Measurements from ENCODE around the gene PBX1. TPM values are rescaled to one million over a fixed set of nuclear protein-coding genes. Genes with fewer than 3 reads are reported as not detected.
A peak's percentile ranks its signal among the peaks of the same experiment; 100 is the strongest.

The PBX1 gene
- total RNA-seq, 1 donor from 2014 or later, result 44.2 TPM

DNA sequence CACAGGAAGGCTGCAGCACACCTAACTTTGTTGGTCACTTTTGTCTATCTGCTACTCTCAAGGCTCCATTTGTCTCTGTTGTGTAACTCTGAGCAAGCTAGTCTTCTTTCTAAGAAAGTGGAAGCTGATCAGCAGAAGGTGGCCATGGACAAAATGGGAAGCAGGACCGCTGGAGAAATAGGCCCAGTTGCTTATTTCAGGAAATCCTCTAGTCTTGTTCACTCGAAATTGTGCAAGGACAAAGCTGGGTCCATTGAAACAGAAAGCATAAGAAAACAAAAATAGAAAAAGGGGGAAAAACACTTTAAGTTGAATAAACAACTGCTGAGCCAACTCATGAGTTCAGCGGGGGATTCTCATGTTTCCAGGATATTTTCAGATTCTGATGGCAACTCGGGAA is 150.1 kb downstream of the PBX1 start:
- no peak overlapping the region for H3K27ac Mint-ChIP-seq (ENCODE audit: unreplicated experiment)
- no peaks in the 10 kb centered on the region for H3K9me3 Mint-ChIP-seq (ENCODE audit: unreplicated experiment)
- peaks cover 52% of the 10 kb centered on the region for H3K4me1 Mint-ChIP-seq (ENCODE audit: unreplicated experiment)
- H3K27me3 Mint-ChIP-seq (ENCODE audit: unreplicated experiment), result peaks cover 2% of the 10 kb centered on the region
- TF ChIP-seq, protein P1, sequence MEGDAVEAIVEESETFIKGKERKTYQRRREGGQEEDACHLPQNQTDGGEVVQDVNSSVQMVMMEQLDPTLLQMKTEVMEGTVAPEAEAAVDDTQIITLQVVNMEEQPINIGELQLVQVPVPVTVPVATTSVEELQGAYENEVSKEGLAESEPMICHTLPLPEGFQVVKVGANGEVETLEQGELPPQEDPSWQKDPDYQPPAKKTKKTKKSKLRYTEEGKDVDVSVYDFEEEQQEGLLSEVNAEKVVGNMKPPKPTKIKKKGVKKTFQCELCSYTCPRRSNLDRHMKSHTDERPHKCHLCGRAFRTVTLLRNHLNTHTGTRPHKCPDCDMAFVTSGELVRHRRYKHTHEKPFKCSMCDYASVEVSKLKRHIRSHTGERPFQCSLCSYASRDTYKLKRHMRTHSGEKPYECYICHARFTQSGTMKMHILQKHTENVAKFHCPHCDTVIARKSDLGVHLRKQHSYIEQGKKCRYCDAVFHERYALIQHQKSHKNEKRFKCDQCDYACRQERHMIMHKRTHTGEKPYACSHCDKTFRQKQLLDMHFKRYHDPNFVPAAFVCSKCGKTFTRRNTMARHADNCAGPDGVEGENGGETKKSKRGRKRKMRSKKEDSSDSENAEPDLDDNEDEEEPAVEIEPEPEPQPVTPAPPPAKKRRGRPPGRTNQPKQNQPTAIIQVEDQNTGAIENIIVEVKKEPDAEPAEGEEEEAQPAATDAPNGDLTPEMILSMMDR (IDR thresholded peaks at IDR 0.05; ENCODE audit: unreplicated experiment), result no peak
- no peak for DNase-seq (ENCODE audit: low spot score)
- H3K36me3 Mint-ChIP-seq (ENCODE audit: low read depth, unreplicated experiment), result no peaks in the 10 kb centered on the region
- no peak overlapping the region for H3K4me3 Mint-ChIP-seq (ENCODE audit: unreplicated experiment)

GRCh38 chr1:164709541-164710278 is 150.7 kb downstream of the PBX1 start:
- Mint-ChIP-seq H3K9me3 (ENCODE audit: unreplicated experiment) (no peaks in the 10 kb centered on the region), H3K27ac (ENCODE audit: unreplicated experiment) (no peak overlapping the region), H3K36me3 (ENCODE audit: low read depth, unreplicated experiment) (no peaks in the 10 kb centered on the region), H3K27me3 (ENCODE audit: unreplicated experiment) (peaks cover 2% of the 10 kb centered on the region), H3K4me1 (ENCODE audit: unreplicated experiment) (peaks cover 52% of the 10 kb centered on the region), H3K4me3 (ENCODE audit: unreplicated experiment) (no peak overlapping the region)
- TF ChIP-seq, protein P1 (IDR thresholded peaks at IDR 0.05; ENCODE audit: unreplicated experiment), result no peak
- no peak for DNase-seq (ENCODE audit: low spot score)

- Mint-ChIP-seq H3K9me3 (ENCODE audit: unreplicated experiment) (no peaks in the 10 kb centered on the region), H3K36me3 (ENCODE audit: low read depth, unreplicated experiment) (no peaks in the 10 kb centered on the region), H3K27ac (ENCODE audit: unreplicated experiment) (peak overlapping the region; percentile 65), H3K27me3 (ENCODE audit: unreplicated experiment) (peaks cover 2% of the 10 kb centered on the region), H3K4me3 (ENCODE audit: unreplicated experiment) (no peak overlapping the region), H3K4me1 (ENCODE audit: unreplicated experiment) (peaks cover 39% of the 10 kb centered on the region)
- TF ChIP-seq, protein P1 (IDR thresholded peaks at IDR 0.05; ENCODE audit: unreplicated experiment), result no peak
- peak; percentile 8 for DNase-seq (ENCODE audit: low spot score)
Observed at GRCh38 chr1:164712131-164713036, 153.4 kb downstream of the PBX1 start.

DNA sequence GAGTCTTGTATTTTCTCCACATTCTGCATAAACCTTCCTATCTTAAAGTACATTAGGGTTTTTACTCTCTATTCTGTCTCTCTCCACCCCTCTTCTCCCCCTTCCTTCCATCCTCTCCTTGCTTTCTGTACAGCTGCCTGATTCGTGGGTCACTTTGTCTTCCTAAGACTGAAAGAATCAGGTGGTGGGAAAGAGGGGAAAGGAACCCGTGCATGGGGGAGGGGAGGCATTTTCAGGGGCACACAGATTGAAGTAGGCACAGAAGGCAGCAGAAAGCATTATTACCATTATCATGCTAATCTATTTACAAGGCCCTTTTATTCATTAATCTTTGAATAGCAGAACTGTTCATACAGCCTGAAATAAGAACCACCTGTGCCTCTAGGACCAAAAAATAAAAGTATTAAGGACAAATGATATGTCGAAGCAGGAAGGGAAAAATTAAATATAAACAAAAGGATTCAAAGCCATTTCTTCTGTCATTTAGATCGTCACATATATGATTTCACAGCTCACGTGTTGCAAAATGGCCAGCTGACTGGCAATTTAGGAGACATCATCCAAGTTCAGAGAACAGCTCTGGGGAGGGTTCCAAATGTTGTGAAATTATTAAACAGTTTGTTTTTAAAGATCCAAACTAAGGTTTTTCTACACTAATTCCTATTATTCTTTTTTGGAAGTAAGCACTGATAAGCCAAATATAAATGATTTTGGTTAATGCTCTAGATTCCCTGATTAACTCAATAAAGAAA is 154.6 kb downstream of the PBX1 start:
- Mint-ChIP-seq H3K36me3 (ENCODE audit: low read depth, unreplicated experiment) (no peaks in the 10 kb centered on the region), H3K27ac (ENCODE audit: unreplicated experiment) (no peak overlapping the region), H3K27me3 (ENCODE audit: unreplicated experiment) (peaks cover 2% of the 10 kb centered on the region), H3K4me3 (ENCODE audit: unreplicated experiment) (no peak overlapping the region), H3K9me3 (ENCODE audit: unreplicated experiment) (no peaks in the 10 kb centered on the region), H3K4me1 (ENCODE audit: unreplicated experiment) (peaks cover 30% of the 10 kb centered on the region)
- no peak for DNase-seq (ENCODE audit: low spot score)
- TF ChIP-seq, protein P1 (IDR thresholded peaks at IDR 0.05; ENCODE audit: unreplicated experiment), result no peak
